NCI-H1930 (cell line): ENCODE results near the gene PARN.
"Not testable (repeated sequence)": the region's sequence is repeated elsewhere in the genome, so short reads cannot be mapped to it uniquely, and the experiment has no call there.

Experiments used
- DNase-seq, 2 experiments: peaks; one replicate each; lab custom pipeline; 2025; lab: John Stamatoyannopoulos, UW

Gene PARN

DNA sequence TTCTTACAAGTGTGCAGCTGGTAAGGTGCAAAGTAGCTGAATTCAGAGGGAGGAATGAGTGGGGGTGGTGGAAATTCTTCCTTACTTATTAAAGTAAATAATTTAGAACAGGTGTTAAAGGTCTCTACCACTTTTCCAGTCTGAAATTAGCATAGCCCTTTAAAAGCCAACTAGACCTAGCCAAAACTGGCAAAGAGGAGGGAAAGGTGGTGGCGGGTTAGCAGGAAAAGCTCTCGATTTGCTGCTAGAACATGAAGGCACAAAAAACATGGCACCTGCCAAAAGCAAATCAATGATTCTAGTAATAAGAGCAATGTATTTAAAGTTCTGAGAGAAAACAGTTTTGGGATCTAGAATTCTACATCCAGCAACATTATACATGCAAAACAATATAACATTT, 157.7 kb downstream of the PARN start:
- DNase-seq: no peak

- DNase-seq: no peak
These were observed 159.3 kb downstream of the PARN start for GRCh38 chr16:14470788-14471187.

- DNase-seq: no peak
These were observed 164.3 kb downstream of the PARN start for GRCh38 chr16:14465799-14466198.

DNA sequence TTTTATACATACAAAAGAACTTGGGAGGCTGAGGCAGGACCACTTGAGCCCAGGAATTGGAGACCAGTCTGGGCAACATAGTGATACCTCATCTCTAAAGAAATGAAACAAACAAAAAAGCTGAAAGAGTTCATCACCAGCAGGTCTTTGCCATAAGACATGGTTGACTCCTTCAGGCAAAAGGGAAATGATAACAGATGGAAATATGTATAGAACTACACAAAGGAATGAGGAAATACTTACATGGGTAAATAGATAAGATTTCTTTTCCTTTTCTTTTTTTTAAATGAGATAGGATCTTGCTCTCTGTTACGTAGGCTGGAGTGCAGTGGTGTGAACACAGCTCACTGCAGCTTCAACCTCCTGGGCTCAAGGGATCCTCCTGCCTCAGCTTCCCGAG, 165.3 kb downstream of the PARN start:
- no peak for DNase-seq

DNA sequence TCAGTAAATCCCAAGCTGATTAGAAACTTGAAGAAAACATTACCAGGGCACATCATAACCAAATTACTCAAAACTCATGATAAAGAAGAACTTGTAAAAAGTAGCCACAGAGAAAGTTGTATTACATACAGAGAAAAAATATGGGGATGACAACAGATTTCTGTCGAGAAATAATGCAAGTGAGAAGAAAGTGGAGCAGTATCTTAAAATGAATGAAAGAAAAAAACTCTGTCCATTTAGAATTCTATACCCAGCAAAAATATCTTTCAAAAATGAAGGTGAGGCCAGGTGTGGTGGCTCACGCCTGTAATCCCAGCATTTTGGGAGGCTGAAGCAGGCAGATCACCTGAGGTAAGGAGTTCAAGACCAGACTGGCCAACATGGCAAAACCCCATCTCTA, 165.9 kb downstream of the PARN start:
- DNase-seq: no peak

DNA sequence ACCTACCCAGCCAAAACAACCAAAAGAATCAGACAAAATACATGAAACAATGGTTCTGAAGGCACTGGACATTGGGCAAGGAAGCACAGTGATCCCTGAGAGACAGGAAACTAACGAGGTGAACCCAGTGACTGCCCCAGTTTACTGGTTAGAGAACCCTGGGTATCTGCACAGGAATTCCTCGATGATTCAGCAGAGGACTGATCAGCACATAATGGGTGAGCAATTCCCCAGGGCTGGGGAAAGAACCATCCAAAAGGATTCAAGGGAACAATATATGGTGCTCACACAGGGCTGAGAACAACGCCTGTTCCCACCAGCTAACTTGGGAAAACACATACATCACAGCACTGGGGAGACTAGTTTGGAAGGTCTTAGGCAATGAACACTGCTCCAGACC, 167.2 kb downstream of the PARN start:
- no peak for DNase-seq

GRCh38 chr16:14460726-14461125, 169.3 kb downstream of the PARN start:
- DNase-seq: no peak

- no peak for DNase-seq
These were observed 171.5 kb downstream of the PARN start for GRCh38 chr16:14458576-14458975.

GRCh38 chr16:14456793-14457481, 173.1 kb downstream of the PARN start:
- no peak for DNase-seq

GRCh38 chr16:14455573-14455972, 174.5 kb downstream of the PARN start:
- no peak for DNase-seq

DNA sequence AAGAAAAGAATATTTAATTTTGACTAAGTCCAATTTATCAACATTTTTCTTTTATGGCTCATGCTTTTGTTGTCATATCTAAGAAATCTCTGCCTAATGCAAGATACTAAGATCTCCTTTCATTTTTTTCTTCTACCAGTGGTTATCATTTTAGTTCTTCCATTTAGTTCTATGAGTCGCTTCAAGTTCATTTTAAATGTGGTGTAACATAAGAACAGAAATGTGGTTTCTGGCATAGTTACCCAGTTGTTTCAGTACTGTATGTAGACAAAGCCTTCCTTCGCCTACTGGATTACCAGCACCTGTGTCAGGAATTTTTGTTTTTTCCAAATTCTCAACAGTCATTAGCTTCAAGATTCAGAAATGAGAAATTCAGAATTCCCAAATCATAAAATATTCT, 175.7 kb downstream of the PARN start:
- no peak for DNase-seq

DNA sequence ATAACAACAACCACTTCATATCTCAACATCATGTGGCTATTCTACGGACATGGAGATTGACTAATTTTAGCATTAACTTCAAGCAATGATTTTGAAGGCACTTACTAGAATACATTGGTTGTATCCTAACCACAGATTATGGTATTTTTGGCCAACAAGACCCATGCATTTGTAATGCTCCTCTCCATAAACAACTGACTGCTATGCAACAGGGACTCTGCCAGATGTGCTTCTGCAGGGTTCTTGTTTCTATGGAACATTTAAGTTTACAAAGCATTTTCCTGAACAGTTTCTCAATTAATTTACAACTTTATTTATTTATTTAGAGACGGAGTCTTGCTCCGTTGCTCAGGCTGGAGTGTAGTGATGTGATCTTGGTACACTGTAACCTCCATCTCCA, 178.0 kb downstream of the PARN start:
- DNase-seq: no peak

- no peak for DNase-seq
These were observed 179.2 kb downstream of the PARN start for GRCh38 chr16:14450846-14451245.

- no peak for DNase-seq
These were observed 180.1 kb downstream of the PARN start for GRCh38 chr16:14449790-14450480.

DNA sequence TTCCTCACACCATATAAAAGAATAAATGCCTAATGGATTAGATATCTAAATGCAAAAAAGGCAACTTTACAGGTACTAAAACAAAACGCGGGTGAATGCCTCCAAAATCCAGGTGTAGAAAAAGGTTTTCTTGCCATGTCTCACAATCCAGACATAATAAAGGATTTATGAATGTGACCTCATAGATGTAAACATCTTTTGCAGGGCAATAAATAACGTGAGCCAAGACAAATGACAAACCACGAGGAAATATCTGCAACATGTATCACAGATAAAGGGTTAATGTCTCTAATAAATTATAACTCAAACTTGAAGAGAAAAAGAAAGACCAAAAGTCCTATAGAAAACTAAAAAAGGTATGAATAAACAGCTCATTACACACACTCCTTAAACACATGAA, 180.7 kb downstream of the PARN start:
- no peak for DNase-seq

DNA sequence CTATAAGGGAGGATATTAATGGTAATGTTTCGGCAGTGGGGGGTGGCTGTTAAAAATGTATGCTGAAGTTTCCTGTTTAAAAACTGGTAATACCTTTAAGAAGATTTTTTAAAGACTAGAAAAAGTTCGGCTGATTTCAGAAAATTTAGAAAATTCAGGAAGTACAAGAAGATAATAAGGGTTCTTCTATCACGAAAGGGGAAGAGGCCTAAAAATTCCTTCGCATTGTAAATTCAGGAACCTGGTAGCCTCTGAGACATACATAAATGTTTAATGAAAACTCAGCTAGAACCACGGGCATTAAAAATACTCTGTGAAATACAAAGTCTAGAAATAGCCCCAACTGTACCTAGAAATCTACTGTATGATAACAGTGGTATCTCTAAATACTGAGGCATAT, 181.2 kb downstream of the PARN start:
- DNase-seq: no peak

- no peak for DNase-seq
These were observed 182.3 kb downstream of the PARN start for GRCh38 chr16:14447783-14448182.

DNA sequence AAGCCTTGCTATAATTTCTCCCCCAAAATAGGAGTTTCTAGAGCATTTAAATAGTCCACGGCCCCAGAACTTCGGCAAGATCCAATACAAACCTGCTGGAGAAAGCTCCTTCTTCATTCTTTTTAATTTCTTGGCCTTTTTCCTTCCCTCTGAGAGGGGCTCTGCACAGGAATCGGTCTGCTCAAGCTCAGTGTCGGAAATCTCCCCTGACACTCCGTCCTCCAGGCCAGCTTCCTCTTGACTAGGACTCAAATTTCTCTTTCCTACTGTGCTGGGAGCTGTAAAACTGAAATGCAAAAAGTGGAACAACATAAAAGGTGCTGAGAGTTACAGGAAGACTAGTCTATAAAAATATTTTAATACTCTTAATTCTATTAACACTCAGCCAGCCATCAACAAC, 183.3 kb downstream of the PARN start:
- no peak for DNase-seq

DNA sequence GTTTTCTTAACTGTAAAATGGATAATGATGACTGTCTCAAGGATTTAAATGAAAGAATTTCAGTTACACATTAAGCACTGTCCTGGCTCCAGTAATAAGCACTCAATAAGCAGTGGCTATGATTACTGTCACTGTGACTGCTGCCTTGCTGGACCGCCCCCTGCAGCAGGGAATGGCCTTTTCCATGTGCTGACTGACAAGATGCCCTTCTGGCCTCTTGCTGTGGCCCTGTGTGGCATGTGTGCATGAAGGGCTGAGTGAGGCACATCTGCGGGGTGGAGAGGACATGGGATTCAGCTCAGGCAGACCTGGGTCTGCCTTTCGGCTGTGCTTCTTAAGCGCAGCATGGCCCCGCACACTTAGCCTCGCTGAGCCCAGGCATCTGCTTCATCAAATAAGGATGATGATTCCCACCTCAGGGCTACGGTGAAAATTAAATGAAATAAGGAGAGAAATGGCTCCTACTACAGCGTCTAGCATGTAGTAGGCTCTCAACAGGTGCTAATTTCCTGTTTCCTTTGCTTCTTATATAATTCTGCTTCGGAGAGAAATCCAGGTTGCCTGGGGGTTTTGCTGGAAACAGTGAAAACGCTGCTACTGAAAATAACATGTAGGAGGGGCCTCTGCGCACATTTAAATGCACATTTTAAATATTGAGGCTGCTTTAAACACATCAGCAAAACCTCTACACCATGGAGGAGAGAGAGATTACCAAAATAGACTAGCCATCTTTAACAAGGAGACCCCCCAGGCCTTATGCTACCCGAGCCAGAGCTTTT, 183.9 kb downstream of the PARN start:
- DNase-seq: no peak

DNA sequence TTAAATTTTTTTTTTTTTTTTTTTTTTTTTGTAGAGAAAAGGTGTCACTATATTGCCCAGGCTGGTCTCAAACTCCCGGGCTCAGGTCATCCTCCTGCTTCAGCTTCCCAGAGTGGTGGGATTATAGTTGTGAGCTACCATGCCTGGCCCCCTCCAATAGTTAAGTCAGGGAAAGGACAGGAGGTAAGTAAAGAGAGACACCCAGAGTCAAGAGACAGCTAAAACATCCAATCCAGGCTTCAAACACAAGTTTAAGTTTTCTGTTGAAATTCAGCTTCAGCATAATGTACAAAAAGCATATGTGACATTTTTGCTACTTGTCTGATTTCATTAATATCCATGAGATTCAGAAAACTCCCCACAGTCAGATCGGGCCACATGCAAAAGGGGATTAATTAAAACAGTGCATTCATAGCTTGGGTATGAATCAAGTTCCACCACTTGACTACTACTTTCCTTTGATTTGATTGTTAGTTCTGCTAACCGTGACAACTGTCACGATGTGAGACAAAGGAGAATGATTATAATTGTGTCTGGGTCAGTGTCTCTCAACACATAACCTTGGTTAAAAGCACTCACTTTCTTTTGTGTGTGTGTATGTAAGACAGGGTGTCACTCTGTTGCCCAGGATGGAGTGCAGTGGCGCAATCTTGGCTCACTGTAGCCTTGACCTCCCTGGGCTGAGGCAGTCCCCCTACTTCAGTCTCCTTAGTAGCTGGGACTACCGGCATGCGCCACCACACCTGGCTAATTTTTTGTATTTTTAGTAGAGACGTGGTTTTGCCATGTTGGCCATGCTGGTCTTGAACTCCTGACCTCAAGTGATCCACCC, 184.9 kb downstream of the PARN start:
- DNase-seq: no peak

DNA sequence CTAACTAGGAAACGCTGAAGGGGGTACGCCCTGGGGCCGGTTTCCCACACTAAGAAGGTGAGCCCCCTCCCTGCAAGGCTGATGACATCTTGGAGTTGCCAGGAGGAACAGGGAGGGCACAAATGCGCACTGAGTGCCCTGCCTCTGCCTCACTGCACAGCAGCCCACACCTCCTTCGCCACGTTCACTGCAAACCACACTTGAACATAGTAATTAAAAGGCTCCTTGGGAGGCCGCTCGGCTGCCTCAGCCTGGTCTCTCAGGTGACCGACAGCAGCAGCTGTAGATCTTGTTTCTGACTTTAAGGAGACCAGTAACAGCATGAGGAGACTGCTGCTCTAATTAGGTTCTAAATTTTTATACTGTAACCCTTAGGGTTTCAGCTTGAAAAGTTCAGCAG, 188.5 kb downstream of the PARN start:
- DNase-seq: not testable (repeated sequence)

DNA sequence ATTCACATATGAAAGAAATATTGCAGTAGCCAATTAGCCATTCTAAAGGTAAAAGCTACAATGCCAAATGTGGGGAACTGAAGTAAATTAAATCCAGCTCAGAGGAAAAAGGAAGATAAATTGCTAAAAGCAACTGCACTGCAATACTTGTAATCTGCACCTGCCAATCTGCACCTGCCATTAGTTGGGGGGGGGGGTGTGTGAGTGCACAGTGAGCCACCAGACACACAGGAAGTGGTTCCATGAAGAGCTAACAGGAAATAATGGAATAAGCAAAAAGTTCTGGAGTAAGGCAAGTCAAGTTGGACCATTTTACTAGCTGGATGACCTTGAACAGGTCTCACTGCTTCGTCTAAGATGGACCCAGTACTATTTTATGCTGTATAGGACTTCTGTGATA, 191.8 kb downstream of the PARN start:
- DNase-seq: no peak
